ENCODE measurements around the gene ENDOD1. TPM values are rescaled to one million over a fixed set of nuclear protein-coding genes. Genes with fewer than 3 reads are reported as not detected.

The ENDOD1 gene
- total RNA-seq, 1 donor from 2014 or later = 30.4 TPM

- intact Hi-C loops (cut with DNase I) = no loop called here
- Histone ChIP-seq H3K36me3 (no peaks in the 10 kb centered on the region), H3K9me3 (no peaks in the 10 kb centered on the region), H3K4me3 (no peak overlapping the region), H3K27ac (no peak overlapping the region), H3K27me3 (ENCODE audit: low read depth) (peaks cover 9% of the 10 kb centered on the region), H3K4me1 (no peaks in the 10 kb centered on the region)
- ATAC-seq (no peak), DNase-seq (no peak)
- TF ChIP-seq CTCF (IDR thresholded peaks at IDR 0.05) = no peak
Observed at GRCh38 chr11:95050595-95051202, 38.9 kb upstream of the ENDOD1 start.

GRCh38 chr11:95054356-95054755, 35.3 kb upstream of the ENDOD1 start:
- Histone ChIP-seq H3K9me3 (no peaks in the 10 kb centered on the region), H3K27ac (no peak overlapping the region), H3K4me1 (no peaks in the 10 kb centered on the region), H3K27me3 (ENCODE audit: low read depth) (peaks cover 9% of the 10 kb centered on the region), H3K36me3 (no peaks in the 10 kb centered on the region), H3K4me3 (no peak overlapping the region)
- ATAC-seq (no peak), DNase-seq (no peak)
- TF ChIP-seq CTCF (IDR thresholded peaks at IDR 0.05) = no peak
- intact Hi-C loops (cut with DNase I) = no loop called here

GRCh38 chr11:95055283-95055897, 34.3 kb upstream of the ENDOD1 start:
- no peak for ATAC-seq

GRCh38 chr11:95057959-95058358, 31.7 kb upstream of the ENDOD1 start:
- no peak for ATAC-seq
- H3K27me3 ChIP-seq (ENCODE audit: low read depth) = no peaks in the 10 kb centered on the region
- intact Hi-C loops (cut with DNase I) = no loop called here
- no peak for DNase-seq
- H3K9me3 ChIP-seq = no peaks in the 10 kb centered on the region
- H3K4me3 ChIP-seq = no peak overlapping the region
- H3K4me1 ChIP-seq = no peaks in the 10 kb centered on the region
- H3K36me3 ChIP-seq = no peaks in the 10 kb centered on the region
- no peak overlapping the region for H3K27ac ChIP-seq
- TF ChIP-seq CTCF (IDR thresholded peaks at IDR 0.05) = no peak

More at GRCh38 chr11:95055283-95055897, 34.3 kb upstream of the ENDOD1 start:
- no peak for DNase-seq
- H3K36me3 ChIP-seq = no peaks in the 10 kb centered on the region
- H3K4me3 ChIP-seq = no peak overlapping the region
- peaks cover 7% of the 10 kb centered on the region for H3K27me3 ChIP-seq (ENCODE audit: low read depth)
- no peak overlapping the region for H3K27ac ChIP-seq
- intact Hi-C loops (cut with DNase I) = no loop called here
- no peaks in the 10 kb centered on the region for H3K9me3 ChIP-seq
- no peaks in the 10 kb centered on the region for H3K4me1 ChIP-seq
- TF ChIP-seq CTCF (IDR thresholded peaks at IDR 0.05) = no peak

GRCh38 chr11:95058621-95059020, 31.0 kb upstream of the ENDOD1 start:
- Histone ChIP-seq H3K27me3 (ENCODE audit: low read depth) (no peaks in the 10 kb centered on the region), H3K4me1 (no peaks in the 10 kb centered on the region), H3K36me3 (no peaks in the 10 kb centered on the region), H3K9me3 (no peaks in the 10 kb centered on the region), H3K4me3 (no peak overlapping the region), H3K27ac (no peak overlapping the region)
- intact Hi-C loops (cut with DNase I) = no loop called here
- no peak for TF ChIP-seq CTCF (IDR thresholded peaks at IDR 0.05)
- DNase-seq (no peak), ATAC-seq (no peak)
